ENCODE data around the gene FCGR3A. TPM values are rescaled to one million over a fixed set of nuclear protein-coding genes. Genes with fewer than 3 reads are reported as not detected.
"Not testable (repeated sequence)": the region's sequence is repeated elsewhere in the genome, so short reads cannot be mapped to it uniquely, and the experiment has no call there.

The FCGR3A gene
- total RNA-seq: not detected in 2 replicates
- polyA plus RNA-seq (2012): not detected

GRCh38 chr1:161549652-161550051 lies at the start of gene FCGR3A:
Gene FCGR3A, minus strand, starts transcription at chr1:161549818. Its CDS starts 82 bp downstream, at chr1:161549736.
- no peak for DNase-seq (ENCODE audit: low read depth)

- DNase-seq (ENCODE audit: low read depth): not testable (repeated sequence)
Measured at GRCh38 chr1:161597077-161597476, 47.5 kb upstream of the FCGR3A start.

GRCh38 chr1:161595583-161595982 lies 46.0 kb upstream of the FCGR3A start:
- not testable (repeated sequence) for DNase-seq (ENCODE audit: low read depth)

- not testable (repeated sequence) for DNase-seq (ENCODE audit: low read depth)
Measured at GRCh38 chr1:161595173-161595572, 45.6 kb upstream of the FCGR3A start.

- not testable (repeated sequence) for DNase-seq (ENCODE audit: low read depth)
Measured at GRCh38 chr1:161594269-161594984, 44.8 kb upstream of the FCGR3A start.

- DNase-seq (ENCODE audit: low read depth): not testable (repeated sequence)
Measured at GRCh38 chr1:161593092-161593755, 43.6 kb upstream of the FCGR3A start.

- not testable (repeated sequence) for DNase-seq (ENCODE audit: low read depth)
Measured at GRCh38 chr1:161592586-161592985, 43.0 kb upstream of the FCGR3A start.

- DNase-seq (ENCODE audit: low read depth): not testable (repeated sequence)
Measured at GRCh38 chr1:161589920-161590319, 40.3 kb upstream of the FCGR3A start.

GRCh38 chr1:161589365-161589764 lies 39.7 kb upstream of the FCGR3A start:
- DNase-seq (ENCODE audit: low read depth): not testable (repeated sequence)

- not testable (repeated sequence) for DNase-seq (ENCODE audit: low read depth)
Measured at GRCh38 chr1:161588596-161588995, 39.0 kb upstream of the FCGR3A start.

GRCh38 chr1:161582882-161583281 lies 33.3 kb upstream of the FCGR3A start:
- not testable (repeated sequence) for DNase-seq (ENCODE audit: low read depth)

- not testable (repeated sequence) for DNase-seq (ENCODE audit: low read depth)
Measured at GRCh38 chr1:161580879-161581537, 31.4 kb upstream of the FCGR3A start.

GRCh38 chr1:161579856-161580507 lies 30.4 kb upstream of the FCGR3A start:
- not testable (repeated sequence) for DNase-seq (ENCODE audit: low read depth)

GRCh38 chr1:161576676-161577075 lies 27.1 kb upstream of the FCGR3A start:
- DNase-seq (ENCODE audit: low read depth): not testable (repeated sequence)

GRCh38 chr1:161571703-161572102 lies 22.1 kb upstream of the FCGR3A start:
- DNase-seq (ENCODE audit: low read depth): not testable (repeated sequence)

GRCh38 chr1:161566602-161566960 lies 17.0 kb upstream of the FCGR3A start:
- DNase-seq (ENCODE audit: low read depth): not testable (repeated sequence)

- not testable (repeated sequence) for DNase-seq (ENCODE audit: low read depth)
Measured at GRCh38 chr1:161563522-161563921, 13.9 kb upstream of the FCGR3A start.

GRCh38 chr1:161562441-161562840 lies 12.8 kb upstream of the FCGR3A start:
- not testable (repeated sequence) for DNase-seq (ENCODE audit: low read depth)

GRCh38 chr1:161560960-161561715 lies 11.5 kb upstream of the FCGR3A start:
- not testable (repeated sequence) for DNase-seq (ENCODE audit: low read depth)
